Endothelial cell of umbilical vein (primary cell): ENCODE data around the gene AMZ2.
"Not testable (repeated sequence)": the region's sequence is repeated elsewhere in the genome, so short reads cannot be mapped to it uniquely, and the experiment has no call there.

Experiments
- CTCF ChIP-seq, 2 donors: IDR thresholded peaks; 1 replicate in 1 of 2; 2 replicates in 1 of 2; pipeline ENCODE4 v1.5.1; 2011; ENCODE audit warnings: low read length in 2 of 2, mild to moderate bottlenecking in 2 of 2, moderate library complexity in 2 of 2, control low read depth in 1 of 2, inconsistent platforms in 1 of 2, low read depth in 1 of 2; ENCODE audit not compliant: insufficient read depth in 1 of 2; ENCODE audit errors: extremely low read depth in 1 of 2
- EZH2 ChIP-seq: IDR thresholded peaks from 2 replicates; pipeline ENCODE4 v1.6.1; 2012; ENCODE audit warnings: borderline replicate concordance, low read depth, mild to moderate bottlenecking, moderate library complexity, low read length, inconsistent platforms; ENCODE audit not compliant: severe bottlenecking
- JUN ChIP-seq: IDR thresholded peaks from 2 replicates; pipeline ENCODE4 v1.6.1; 2011; ENCODE audit warnings: borderline replicate concordance, low read depth; ENCODE audit not compliant: insufficient read length, insufficient read depth
- MAX ChIP-seq: IDR thresholded peaks from 2 replicates; pipeline ENCODE4 v1.6.1; 2011; ENCODE audit not compliant: insufficient read depth, insufficient read length
- MYC ChIP-seq: IDR thresholded peaks from one replicate; pipeline ENCODE4 v1.6.1; 2011; ENCODE audit warnings: mild to moderate bottlenecking, low read depth, low read length
- POLR2A ChIP-seq: IDR thresholded peaks from 2 replicates; pipeline ENCODE4 v1.6.1; 2012; ENCODE audit warnings: low read depth, mild to moderate bottlenecking, control low read depth, low read length
- POLR2AphosphoS5 ChIP-seq: IDR thresholded peaks from 2 replicates; pipeline ENCODE4 v1.6.1; 2012; ENCODE audit warnings: low read depth, mild to moderate bottlenecking, control low read depth, low read length, moderate library complexity; ENCODE audit not compliant: insufficient read depth

- not testable (repeated sequence) for TF ChIP-seq CTCF (IDR thresholded peaks at IDR 0.05; ENCODE audit: extremely low read depth in 1 of 2, insufficient read depth in 1 of 2, low read depth in 1 of 2, low read length in 2 of 2); EZH2; POLR2A; MAX; JUN; MYC; POLR2AphosphoS5
Observed at GRCh38 chr17:68253426-68253825, 5.6 kb downstream of the AMZ2 start.
